HCT116 (cell line): ENCODE measurements around the gene C5AR2. TPM values are rescaled to one million over a fixed set of nuclear protein-coding genes. Genes with fewer than 3 reads are reported as not detected.

ENCODE experiments used
- ATAC-seq: fragments of 200-7000 bp; cut with Tn5 transposase; 2 replicates; pipeline ENCODE4 v1.9.1; 2020; ENCODE audit warnings: mild to moderate bottlenecking, moderate library complexity
- BruUV-seq: library from RNA; stranded (reverse); fragments of 400-500 nt; replicated peaks from 2 replicates; lab custom pipeline; 2021; lab: Mats Ljungman, UMichigan
- CTCF ChIA-PET: fragments of 300-600 bp; sonication (Branson Sonifier 250); formaldehyde crosslinking; loops from one replicate; lab custom pipeline; 2021; ENCODE audit warnings: antibody characterized with exemption; lab: Charles Lee
- POLR2A ChIA-PET: fragments of 300-600, 350-600 bp; sonication (Branson Sonifier 250); formaldehyde crosslinking; loops from one replicate; lab custom pipeline; 2021; ENCODE audit warnings: antibody characterized with exemption; lab: Charles Lee
- RAD21 ChIA-PET, 2 experiments: fragments of 300-600 bp; sonication (Branson Sonifier 250); formaldehyde crosslinking; loops; one replicate each; lab custom pipeline; 2023; ENCODE audit warnings: low total read pairs in 2 of 2; ENCODE audit not compliant: uncharacterized antibody in 2 of 2, unreplicated experiment in 2 of 2, low non-redundant PET in 1 of 2; lab: Charles Lee
- DNase-seq: peaks from one replicate; pipeline ENCODE4 v3.0.0-alpha.2; 2010; ENCODE audit warnings: low read depth, low spot score
- H2AFZ ChIP-seq: fragments of 200-600 bp; shearing (Covaris generic), sonication (generic); 2 replicates; pipeline ENCODE4 v1.6.1; 2017; ENCODE audit warnings: low read depth, mixed run types, mixed read lengths, antibody characterized with exemption, low read length; ENCODE audit not compliant: poor library complexity, severe bottlenecking
- H3K27ac ChIP-seq: 2 replicates; pipeline ENCODE4 v1.5.1; 2012; ENCODE audit warnings: low read depth, low read length
- H3K27me3 ChIP-seq: fragments of 200-600 bp; sonication (generic); 2 replicates; pipeline ENCODE4 v1.6.1; 2016; ENCODE audit warnings: mixed run types, low read length, mixed read lengths; ENCODE audit not compliant: insufficient read depth
- H3K36me3 ChIP-seq, 2 experiments: fragments of 200-500 bp in 1 of 2; fragments of 200-600 bp in 1 of 2; sonication (Bioruptor generic) in 1 of 2; sonication (generic) in 1 of 2; 2 replicates each; pipeline versions ENCODE4 v1.5.1 to v1.6.1; 2014 to 2016; ENCODE audit warnings: low read length in 2 of 2, inconsistent platforms in 1 of 2, mixed read lengths in 1 of 2, mixed run types in 1 of 2; ENCODE audit not compliant: insufficient read depth in 2 of 2, control insufficient read depth in 1 of 2
- H3K4me1 ChIP-seq, 2 experiments: fragments of 200-600 bp in 1 of 2; sonication (generic) in 1 of 2; 2 replicates each; pipeline versions ENCODE4 v1.5.1 to v1.6.1; 2012 to 2017; ENCODE audit warnings: low read length in 2 of 2, inconsistent platforms in 1 of 2, mild to moderate bottlenecking in 1 of 2, mixed read lengths in 1 of 2, mixed run types in 1 of 2, moderate library complexity in 1 of 2; ENCODE audit not compliant: insufficient read depth in 2 of 2, control insufficient read depth in 1 of 2
- H3K4me2 ChIP-seq: fragments of 200-600 bp; sonication (generic); 2 replicates; pipeline ENCODE4 v1.6.1; 2017; ENCODE audit warnings: mixed run types, low read length, mixed read lengths
- H3K4me3 ChIP-seq, 2 experiments: fragments of 200-600 bp in 1 of 2; sonication (generic) in 1 of 2; replicated peaks in 1 of 2; 2 replicates each; pipeline ENCODE4 v1.5.1; 2011 to 2016; ENCODE audit warnings: low read length in 2 of 2, control low read depth in 1 of 2, low read depth in 1 of 2, mild to moderate bottlenecking in 1 of 2, mixed read lengths in 1 of 2, mixed run types in 1 of 2
- H3K79me2 ChIP-seq: fragments of 200-600 bp; sonication (generic); 2 replicates; pipeline ENCODE4 v1.6.1; 2017; ENCODE audit warnings: mild to moderate bottlenecking, mixed run types, low read length, moderate library complexity, mixed read lengths; ENCODE audit not compliant: insufficient read depth
- H3K9ac ChIP-seq: fragments of 200-600 bp; sonication (generic); 2 replicates; pipeline ENCODE4 v1.6.1; 2016; ENCODE audit warnings: low read length, mixed read lengths
- H3K9me2 ChIP-seq: fragments of 200-600 bp; sonication (generic), shearing (Covaris generic); 2 replicates; pipeline ENCODE4 v1.6.1; 2017; ENCODE audit warnings: mixed run types, mild to moderate bottlenecking, moderate library complexity; ENCODE audit not compliant: insufficient read depth
- H3K9me3 ChIP-seq, 2 experiments: fragments of 200-500 bp in 1 of 2; fragments of 200-600 bp in 1 of 2; sonication (Bioruptor generic) in 1 of 2; sonication (generic) in 1 of 2; 2 replicates each; pipeline ENCODE4 v1.6.1; 2014 to 2017; ENCODE audit warnings: low read length in 2 of 2, mixed read lengths in 2 of 2, inconsistent platforms in 1 of 2, low read depth in 1 of 2, mild to moderate bottlenecking in 1 of 2, mixed run types in 1 of 2, moderate library complexity in 1 of 2; ENCODE audit not compliant: control insufficient read depth in 1 of 2, insufficient read depth in 1 of 2
- H4K20me1 ChIP-seq: fragments of 200-600 bp; sonication (generic), shearing (Covaris generic); 2 replicates; pipeline ENCODE4 v1.6.1; 2017; ENCODE audit warnings: mixed run types, mild to moderate bottlenecking, moderate library complexity; ENCODE audit not compliant: insufficient read depth
- CBX3 ChIP-seq: IDR thresholded peaks from 2 replicates; pipeline ENCODE4 v1.6.1; 2012; ENCODE audit warnings: low read depth
- CEBPB ChIP-seq: IDR thresholded peaks from 2 replicates; pipeline ENCODE4 v1.6.1; 2012; ENCODE audit warnings: low read depth
- CTCF ChIP-seq, 3 experiments: fragments of 200-600 bp in 1 of 3; sonication (generic) in 1 of 3; IDR thresholded peaks in 2 of 3; conservative IDR thresholded peaks in 1 of 3; 2 replicates each; pipeline ENCODE4 v1.5.1; 2012 to 2017; ENCODE audit warnings: low read depth in 2 of 3, low read length in 2 of 3, antibody characterized with exemption in 1 of 3, borderline replicate concordance in 1 of 3, control low read depth in 1 of 3, mild to moderate bottlenecking in 1 of 3, mixed read lengths in 1 of 3, mixed run types in 1 of 3, moderate library complexity in 1 of 3; ENCODE audit not compliant: insufficient read depth in 1 of 3
- EGR1 ChIP-seq: IDR thresholded peaks from 2 replicates; pipeline ENCODE4 v1.6.1; 2012; ENCODE audit warnings: low read depth
- ELF1 ChIP-seq: IDR thresholded peaks from 2 replicates; pipeline ENCODE4 v1.6.1; 2012; ENCODE audit warnings: low read depth, borderline replicate concordance
- FOSL1 ChIP-seq: IDR thresholded peaks from 2 replicates; pipeline ENCODE4 v1.6.1; 2012; ENCODE audit warnings: low read depth
- POLR2A ChIP-seq: IDR thresholded peaks from 2 replicates; pipeline ENCODE4 v1.7.0; 2011; ENCODE audit warnings: borderline replicate concordance; ENCODE audit not compliant: insufficient read depth, insufficient read length; ENCODE audit errors: extremely low read depth
- POLR2AphosphoS5 ChIP-seq: IDR thresholded peaks from 2 replicates; pipeline ENCODE4 v1.6.1; 2011; ENCODE audit warnings: mild to moderate bottlenecking, low read depth, low read length, moderate library complexity
- RAD21 ChIP-seq: IDR thresholded peaks from 2 replicates; pipeline ENCODE4 v1.6.1; 2012; ENCODE audit warnings: low read depth, mild to moderate bottlenecking
- SIN3A ChIP-seq: IDR thresholded peaks from 2 replicates; pipeline ENCODE4 v1.6.1; 2012; ENCODE audit warnings: low read depth
- SP1 ChIP-seq: IDR thresholded peaks from 2 replicates; pipeline ENCODE4 v1.6.1; 2012; ENCODE audit warnings: low read depth
- SRF ChIP-seq: IDR thresholded peaks from 2 replicates; pipeline ENCODE4 v1.6.1; 2012; ENCODE audit warnings: low read depth
- TCF7L2 ChIP-seq: IDR thresholded peaks from 2 replicates; pipeline ENCODE4 v1.7.0; 2011; ENCODE audit warnings: borderline replicate concordance, inconsistent platforms; ENCODE audit not compliant: insufficient read depth, insufficient read length; ENCODE audit errors: extremely low read depth
- YY1 ChIP-seq: IDR thresholded peaks from 2 replicates; pipeline ENCODE4 v1.6.1; 2011; ENCODE audit warnings: low read length, low read depth, moderate library complexity, mild to moderate bottlenecking; ENCODE audit not compliant: insufficient replicate concordance; ENCODE audit errors: extremely low read depth
- ZBTB33 ChIP-seq: IDR thresholded peaks from 2 replicates; pipeline ENCODE4 v1.6.1; 2011; ENCODE audit warnings: mild to moderate bottlenecking, low read length, moderate library complexity; ENCODE audit not compliant: insufficient replicate concordance; ENCODE audit errors: extremely low read depth
- ZFX ChIP-seq: fragments of 450-650 bp; IDR thresholded peaks from 2 replicates; pipeline ENCODE4 v1.6.1; 2017
- intact Hi-C: fragments of 100-400 bp; cut with micrococcal nuclease; formaldehyde crosslinking; loops from 2 replicates; pipeline ENCODE4 v1.10.0; 2022
- total RNA-seq: library from RNA; stranded (reverse); gene quantifications from one replicate; pipeline ENCODE4 v1.2.1, GENCODE V29; 2021; ENCODE audit not compliant: unreplicated experiment

Gene C5AR2
- total RNA-seq, 1 experiment from 2014 or later, result 0.12 TPM

GRCh38 chr19:47357788-47358680 is 26.1 kb downstream of the C5AR2 start:
- H3K9ac ChIP-seq, result no peak overlapping the region
- H2AFZ ChIP-seq, result no peak overlapping the region
- ATAC-seq, result peak; percentile 79
- peaks cover 83% of the 10 kb centered on the region for H3K79me2 ChIP-seq
- no peak for DNase-seq
- no peaks in the 10 kb centered on the region for H3K9me2 ChIP-seq
- BruUV-seq, result no TSS peak
- intact Hi-C loops, result no loop called here
- POLR2A ChIA-PET, result no interaction called here
- no peaks in the 10 kb centered on the region for H3K4me1 ChIP-seq
- no peak overlapping the region; the same call in 1 of the 2 replicates for H3K27ac ChIP-seq
- peak in 2 of 3 experiments; percentile 51 to 58; a peak in 4 of 6 replicates for TF ChIP-seq CTCF (IDR thresholded peaks at IDR 0.05 in 2 of 3, conservative IDR thresholded peaks at IDR 0.05 in 1 of 3; ENCODE audit: borderline replicate concordance in 1 of 3, insufficient read depth in 1 of 3, low read depth in 2 of 3, low read length in 2 of 3)
- no peak for TF ChIP-seq SRF
- peak; percentile 22; the same call in 1 of the 2 replicates for TF ChIP-seq RAD21
- no peak overlapping the region for H3K4me2 ChIP-seq
- H3K9me3 ChIP-seq, result no peaks in the 10 kb centered on the region
- no peak overlapping the region for H3K4me3 ChIP-seq
- CTCF ChIA-PET, result interaction anchor here (1.2 to 1.8 kb wide), 2 partner anchors 9 kb away, joined by 5 to 10 read pairs; partner anchors contain the start of gene DHX34
- RAD21 ChIA-PET, result no interaction called here
- H3K36me3 ChIP-seq, result peaks cover 63 to 80% of the 10 kb centered on the region in 2 experiments
- no peaks in the 10 kb centered on the region for H3K27me3 ChIP-seq
- H4K20me1 ChIP-seq, result no peaks in the 10 kb centered on the region

- H3K36me3 ChIP-seq, result peaks cover 62 to 76% of the 10 kb centered on the region in 2 experiments
- H3K9ac ChIP-seq, result no peak overlapping the region
- intact Hi-C loops, result no loop called here
- no peak overlapping the region for H2AFZ ChIP-seq
- no peak overlapping the region for H3K27ac ChIP-seq
- H3K27me3 ChIP-seq, result no peaks in the 10 kb centered on the region
- ChIA-PET RAD21 (no interaction called here), CTCF (interaction anchor here (1.2 kb wide), 1 partner anchor 10 kb away, joined by 5 read pairs; the partner anchor contains the start of gene DHX34), POLR2A (no interaction called here)
- no peak for ATAC-seq
- DNase-seq, result no peak
- no TSS peak for BruUV-seq
- H3K79me2 ChIP-seq, result peaks cover 79% of the 10 kb centered on the region
- no peaks in the 10 kb centered on the region for H3K9me2 ChIP-seq
- H3K4me3 ChIP-seq, result no peak overlapping the region
- H3K9me3 ChIP-seq, result no peaks in the 10 kb centered on the region
- H3K4me2 ChIP-seq, result no peak overlapping the region
- no peaks in the 10 kb centered on the region for H4K20me1 ChIP-seq
- no peaks in the 10 kb centered on the region for H3K4me1 ChIP-seq
- TF ChIP-seq POLR2A (no peak), SP1 (no peak), YY1 (no peak), TCF7L2 (no peak), ZBTB33 (no peak), EGR1 (no peak), SIN3A (no peak), ELF1 (no peak), FOSL1 (no peak), CBX3 (no peak), ZFX (no peak), POLR2AphosphoS5 (no peak), CEBPB (no peak)
Measured at GRCh38 chr19:47358936-47359335, 27.0 kb downstream of the C5AR2 start.
